ENCODE measurements around the gene IL10RB.
"Not testable (repeated sequence)": the region's sequence is repeated elsewhere in the genome, so short reads cannot be mapped to it uniquely, and the experiment has no call there.

The IL10RB gene

DNA sequence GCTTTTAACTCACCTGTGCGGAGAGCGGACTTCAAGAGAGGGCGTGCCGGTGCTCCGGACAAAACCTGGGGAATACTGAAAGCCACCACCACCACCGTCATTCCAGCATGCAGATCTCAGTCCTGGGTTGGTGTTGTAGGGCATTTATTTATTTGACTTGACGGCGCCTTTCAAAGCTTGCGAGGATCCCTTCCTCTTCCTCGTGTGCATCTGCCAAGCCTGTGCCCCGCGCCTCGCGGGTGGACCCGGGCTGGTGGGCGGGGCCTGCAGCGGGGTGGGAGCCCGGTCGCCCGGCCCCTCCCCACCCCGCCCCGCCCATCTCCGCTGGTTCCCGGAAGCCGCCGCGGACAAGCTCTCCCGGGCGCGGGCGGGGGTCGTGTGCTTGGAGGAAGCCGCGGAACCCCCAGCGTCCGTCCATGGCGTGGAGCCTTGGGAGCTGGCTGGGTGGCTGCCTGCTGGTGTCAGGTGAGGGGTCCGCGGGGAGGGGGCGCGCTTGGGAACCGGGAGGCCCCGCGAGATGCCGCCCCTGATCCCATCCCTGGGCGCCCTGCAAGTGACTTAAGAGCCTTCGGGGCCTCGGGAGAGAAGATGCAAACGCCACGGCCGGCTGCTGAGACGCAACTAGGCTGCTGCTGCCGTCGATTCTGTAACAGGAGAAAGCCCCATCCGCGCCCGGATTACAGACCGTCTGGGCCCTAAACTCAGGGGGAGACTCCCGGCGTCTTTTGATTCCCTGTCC, at the start of gene IL10RB:
Gene IL10RB, plus strand, starts transcription at position 318 of the 739 bp plus-strand sequence. Its CDS starts 99 bp downstream, at position 417.
- DNase-seq, result peak; percentile 45

DNA sequence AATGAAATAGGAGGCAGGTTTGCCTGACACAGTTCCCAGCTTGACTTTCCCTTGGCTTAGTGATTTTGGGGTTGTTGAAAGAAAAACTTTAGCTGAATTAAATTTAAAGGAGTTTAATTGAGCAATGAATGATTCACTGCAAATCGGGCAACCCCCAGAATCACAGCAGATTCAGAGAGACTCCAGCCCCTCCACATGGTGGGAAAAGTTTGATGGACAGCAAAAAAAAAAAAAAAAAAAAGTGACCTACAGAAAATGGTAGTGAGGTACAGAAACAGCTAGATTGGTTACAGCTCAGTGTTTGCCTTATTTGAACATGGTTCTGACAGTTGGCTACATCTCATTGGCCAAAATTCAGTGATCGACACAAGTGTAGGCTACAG, 49.0 kb upstream of the IL10RB start:
- DNase-seq, result no peak

DNA sequence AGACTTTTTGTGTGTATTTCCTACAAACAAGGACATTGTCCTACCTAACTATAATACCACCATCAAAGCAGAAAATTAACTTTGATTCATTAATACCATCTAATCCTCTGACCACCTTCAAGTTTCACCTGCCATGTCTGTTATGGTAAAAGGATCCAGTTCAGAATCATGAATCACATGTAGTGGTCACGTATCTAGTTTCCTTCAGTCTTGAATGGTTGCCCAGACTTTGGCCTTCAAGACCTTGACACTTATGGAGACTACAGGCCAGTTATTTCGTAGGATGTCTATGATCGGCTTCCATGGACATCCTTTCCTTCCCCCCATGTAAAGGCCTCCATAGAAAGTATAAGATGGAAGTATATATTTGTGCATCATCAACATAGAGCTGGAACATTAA, 46.9 kb upstream of the IL10RB start:
- DNase-seq, result no peak

DNA sequence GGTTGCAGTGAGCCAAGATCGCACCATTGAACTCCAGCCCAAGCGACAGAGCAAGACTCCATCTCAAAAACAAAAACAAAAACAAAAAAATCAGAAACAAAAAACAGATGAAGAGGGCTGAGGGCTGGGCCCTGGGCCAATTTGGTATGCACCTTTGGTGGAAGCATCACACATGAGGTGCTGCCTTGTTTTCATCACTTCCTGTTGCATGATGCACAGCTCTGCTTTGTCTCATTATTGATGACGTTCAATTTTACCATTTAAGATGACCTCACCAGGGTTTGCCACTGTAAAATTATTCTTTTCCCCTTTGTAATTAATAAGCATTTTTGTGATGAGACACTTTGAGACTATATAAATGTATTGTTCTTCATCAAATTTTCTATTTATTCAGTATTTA, 46.2 kb upstream of the IL10RB start:
- DNase-seq, result no peak

- DNase-seq, result not testable (repeated sequence)
These were observed 40.8 kb upstream of the IL10RB start for GRCh38 chr21:33225376-33225775.

DNA sequence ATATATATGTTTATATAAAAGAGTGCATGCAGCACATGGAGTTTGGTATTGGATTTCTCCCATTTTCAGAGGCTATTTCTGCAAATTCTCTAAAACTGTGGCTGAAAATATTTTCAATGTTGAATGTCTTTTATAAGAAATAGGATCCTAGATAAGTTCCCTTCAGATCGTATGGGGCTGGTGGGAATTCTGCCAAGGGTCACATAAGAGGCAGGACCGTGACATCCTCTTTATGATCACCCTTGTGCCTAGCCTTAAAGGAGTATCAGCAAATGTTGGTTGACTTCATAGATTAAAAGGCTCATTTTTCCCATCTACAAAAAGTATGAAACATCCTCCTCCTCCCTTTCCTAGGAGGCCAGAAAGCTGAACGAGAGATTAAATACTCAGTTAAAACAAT, 37.7 kb upstream of the IL10RB start:
- DNase-seq, result no peak

DNA sequence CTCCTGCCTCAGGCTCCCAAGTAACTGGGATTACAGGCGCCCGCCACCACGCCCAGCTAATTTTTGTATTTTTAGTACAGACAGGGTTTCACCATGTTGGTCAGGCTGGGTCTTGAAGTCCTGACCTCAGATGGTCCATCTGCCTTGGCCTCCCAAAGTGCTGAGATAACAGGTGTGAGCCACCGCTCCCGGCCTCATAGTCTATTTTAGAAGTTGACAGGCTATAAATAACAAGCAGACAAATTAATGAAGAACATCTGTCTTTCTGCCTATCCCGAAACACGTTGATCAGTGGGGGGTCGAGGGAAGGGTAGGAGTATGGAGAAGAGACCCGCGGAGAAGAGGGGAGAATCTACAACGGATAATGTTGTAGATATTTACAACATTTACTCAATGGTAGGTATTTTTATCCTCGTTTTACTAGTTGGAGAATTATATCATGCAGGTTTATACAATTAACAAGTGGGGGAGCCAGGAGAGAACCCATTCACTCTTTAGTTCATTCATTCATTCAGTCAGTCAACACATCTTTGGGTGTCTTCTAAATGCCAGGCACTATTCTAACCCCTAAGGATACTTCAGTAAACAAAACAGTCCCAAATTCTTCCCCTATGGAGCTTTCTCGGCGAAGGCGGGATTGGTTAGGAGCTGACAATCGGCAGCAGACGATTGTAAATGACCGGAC, 36.9 kb upstream of the IL10RB start:
- no peak for DNase-seq

GRCh38 chr21:33229784-33230544, 36.2 kb upstream of the IL10RB start, which contains the start of gene IFNAR2:
TSS of gene IFNAR2 (plus strand) at chr21:33229938. CDS start at chr21:33241923, 11,985 bp downstream.
- DNase-seq, result peak; percentile 23

DNA sequence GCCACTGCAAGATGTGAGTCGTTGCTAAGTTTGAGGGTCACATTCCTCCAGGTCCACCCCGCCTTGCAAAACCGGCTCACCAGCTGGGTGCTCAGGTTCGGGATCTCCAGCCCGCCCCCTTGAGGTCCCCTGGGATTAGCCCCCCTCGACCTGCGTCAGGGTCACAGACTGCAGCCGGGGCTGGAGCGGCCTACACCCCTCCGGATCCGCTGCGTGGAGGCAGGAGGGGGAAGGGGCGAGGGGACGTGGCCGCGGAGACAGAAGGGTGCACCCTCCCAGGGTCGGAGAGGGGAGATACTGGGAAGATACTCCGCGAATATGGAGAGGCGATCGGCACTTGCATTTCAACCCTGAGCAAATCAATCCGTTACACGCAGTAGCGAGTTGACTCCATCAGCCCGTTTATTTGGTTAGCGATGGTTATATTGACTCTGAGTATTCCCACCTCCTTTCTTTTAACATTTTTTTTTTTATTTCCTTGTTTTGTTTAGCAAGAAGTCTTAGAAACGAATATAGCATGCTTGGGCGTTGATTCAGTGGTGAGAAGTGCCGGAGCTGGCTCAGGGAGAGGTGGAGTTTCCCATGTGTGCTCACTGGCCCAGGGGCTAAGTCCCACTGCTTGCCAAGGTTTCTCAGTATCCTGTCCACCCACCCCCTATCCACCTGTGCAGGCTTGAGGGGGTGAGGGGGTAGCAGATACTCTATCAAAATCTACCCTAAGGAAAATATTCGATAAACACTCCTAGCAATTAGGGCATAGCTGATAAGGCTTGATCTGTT, 35.4 kb upstream of the IL10RB start:
- no peak for DNase-seq

GRCh38 chr21:33231526-33231925, 34.6 kb upstream of the IL10RB start:
- DNase-seq, result no peak

DNA sequence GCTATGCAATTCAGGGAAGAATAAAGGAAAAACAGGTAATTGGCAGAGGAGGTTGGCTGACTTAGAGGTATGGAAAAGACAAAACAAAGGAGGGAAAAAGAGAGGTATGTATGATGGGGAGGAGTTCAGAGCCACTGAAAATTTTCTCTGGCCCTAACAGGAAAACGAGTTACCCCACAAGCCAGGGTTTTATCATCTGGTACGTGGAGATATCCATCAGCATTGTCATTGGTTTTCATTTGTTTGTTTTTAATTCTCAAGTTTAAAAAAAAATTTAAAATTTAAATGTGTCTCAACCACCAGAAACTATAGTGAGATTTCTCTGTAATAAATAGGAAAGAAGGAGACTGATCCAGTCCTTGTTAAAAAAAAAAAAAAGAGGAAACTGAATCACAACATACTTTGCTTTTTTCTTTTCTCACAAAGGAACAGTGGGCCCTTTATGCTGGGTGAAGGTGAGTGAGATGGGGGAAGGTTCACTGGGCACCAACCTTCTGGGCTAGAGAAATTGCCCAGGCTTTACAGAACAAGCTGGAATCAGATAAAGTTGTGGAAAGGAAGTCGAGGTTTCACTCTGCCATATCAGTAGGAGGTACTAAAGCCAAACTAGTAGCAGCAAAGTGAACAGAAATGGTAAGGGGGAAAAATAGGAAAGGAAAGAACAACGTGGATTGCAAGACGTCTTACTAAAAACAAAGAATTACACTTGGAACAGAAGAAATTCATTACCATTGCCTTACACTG, 33.7 kb upstream of the IL10RB start:
- DNase-seq, result no peak

DNA sequence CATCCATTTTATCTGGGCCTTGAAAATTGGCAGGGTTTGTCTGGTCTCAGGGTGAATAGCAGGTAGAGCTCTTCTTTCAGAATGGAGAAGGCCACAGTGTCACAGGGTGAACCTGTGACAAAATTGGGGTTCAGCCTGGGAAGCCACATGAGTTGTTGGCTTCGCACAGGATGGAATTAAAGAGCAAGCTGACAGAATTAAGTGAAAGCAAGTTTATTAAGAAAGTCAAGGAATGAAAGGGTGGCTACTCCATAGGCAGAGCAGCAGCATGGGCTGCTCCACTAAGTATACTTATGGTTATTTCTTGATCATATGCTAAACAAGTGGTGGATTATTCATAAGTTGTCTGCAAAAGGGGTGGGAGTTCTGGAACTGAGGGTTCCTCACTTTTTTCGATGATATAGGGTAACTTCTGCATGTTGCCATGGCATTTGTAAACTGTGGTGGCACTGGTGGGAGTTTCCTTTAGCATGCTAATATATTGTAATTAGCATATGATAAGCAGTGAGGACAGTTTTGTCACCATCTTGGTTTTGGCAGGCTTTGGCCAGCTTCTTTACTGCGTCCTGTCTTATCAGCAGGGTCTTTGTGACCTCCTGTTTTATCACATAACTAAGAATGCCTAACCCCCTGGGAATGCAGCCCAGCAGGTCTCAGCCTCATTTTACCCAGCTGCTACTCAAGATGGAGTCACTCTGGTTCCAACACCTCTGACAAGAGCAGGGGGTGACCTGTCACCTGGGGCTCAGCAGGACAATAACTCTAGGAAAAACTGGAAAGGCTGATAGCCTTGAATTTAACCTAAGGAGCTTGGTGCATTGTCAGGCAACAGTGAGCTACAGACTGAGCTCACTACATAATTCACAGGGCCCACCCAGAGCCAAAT, 31.3 kb upstream of the IL10RB start:
- no peak for DNase-seq

GRCh38 chr21:33236013-33236686, 30.0 kb upstream of the IL10RB start:
- no peak for DNase-seq

DNA sequence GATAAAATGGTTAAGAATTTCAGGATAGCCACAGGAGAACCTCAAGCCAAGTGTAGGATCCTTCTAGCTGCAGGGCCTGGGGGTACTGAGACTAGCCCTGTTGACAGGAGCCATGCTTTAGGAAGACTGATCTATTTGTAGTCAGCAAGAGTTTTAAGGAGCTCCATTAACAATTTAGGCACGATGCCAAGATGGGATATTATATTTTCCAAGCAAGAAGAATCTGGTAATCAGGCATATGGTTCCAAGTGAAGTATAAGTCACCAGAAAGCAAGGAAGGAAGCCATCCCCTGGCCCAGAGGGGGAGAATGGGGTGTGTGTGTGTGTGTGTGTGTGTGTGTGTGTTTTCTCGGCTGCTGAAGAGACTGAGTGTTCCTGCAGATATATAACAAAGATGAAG, 29.4 kb upstream of the IL10RB start:
- no peak for DNase-seq

DNA sequence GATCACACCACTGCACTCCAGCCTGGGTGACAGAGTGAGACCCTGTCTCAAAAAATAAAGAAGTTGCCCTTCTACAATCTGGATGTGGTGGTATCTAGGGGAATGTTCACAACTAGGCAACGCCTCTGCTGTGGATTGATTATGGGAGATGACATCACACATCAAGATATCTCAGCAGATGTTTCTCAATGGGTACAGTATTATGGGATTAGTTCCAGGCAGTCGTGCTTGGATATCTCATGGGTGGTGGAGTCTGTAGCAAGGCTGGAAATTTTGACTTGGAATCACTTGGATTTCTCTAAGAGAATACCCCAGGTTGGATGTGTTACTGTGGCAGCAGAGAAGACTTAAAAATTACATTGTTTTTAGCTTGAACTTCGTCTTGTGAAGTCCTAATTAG, 28.7 kb upstream of the IL10RB start:
- no peak for DNase-seq

- DNase-seq, result no peak
These were observed 28.0 kb upstream of the IL10RB start for GRCh38 chr21:33238146-33238545.

DNA sequence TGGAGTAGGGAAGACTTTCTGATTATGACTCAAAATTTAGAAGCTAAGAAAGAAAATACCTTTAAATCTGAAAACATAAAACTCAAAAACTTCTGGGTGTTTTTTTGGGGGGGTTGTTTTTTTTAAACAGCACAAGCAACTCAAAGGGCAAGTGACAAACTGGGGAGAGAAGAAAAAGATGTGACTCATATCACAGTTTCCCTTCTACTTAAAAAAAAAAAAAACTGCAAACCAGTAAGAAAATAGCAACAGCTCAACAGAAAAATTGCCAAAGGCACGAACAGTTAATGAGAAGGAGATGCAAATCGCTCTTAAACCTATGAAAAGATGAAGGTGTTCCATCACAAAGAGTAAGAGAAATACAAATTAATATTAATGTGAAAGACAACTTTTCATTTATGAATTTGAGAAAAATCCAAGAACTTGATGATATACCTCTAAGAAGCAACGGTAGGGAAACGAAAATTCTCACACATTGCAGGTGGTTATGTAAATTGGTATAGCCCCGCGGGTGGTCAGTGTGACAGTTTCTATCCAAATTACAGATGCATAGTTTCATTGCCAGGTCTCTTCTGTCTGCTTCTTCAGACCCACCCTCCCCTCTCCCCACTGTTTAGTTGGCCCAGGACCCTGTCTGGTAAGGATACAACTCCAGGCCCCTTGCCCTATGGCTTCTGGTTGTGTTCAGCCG, 27.5 kb upstream of the IL10RB start:
- DNase-seq, result no peak

- DNase-seq, result not testable (repeated sequence)
These were observed 26.5 kb upstream of the IL10RB start for GRCh38 chr21:33239559-33240127.

- DNase-seq, result no peak
These were observed 25.8 kb upstream of the IL10RB start for GRCh38 chr21:33240404-33240803.

DNA sequence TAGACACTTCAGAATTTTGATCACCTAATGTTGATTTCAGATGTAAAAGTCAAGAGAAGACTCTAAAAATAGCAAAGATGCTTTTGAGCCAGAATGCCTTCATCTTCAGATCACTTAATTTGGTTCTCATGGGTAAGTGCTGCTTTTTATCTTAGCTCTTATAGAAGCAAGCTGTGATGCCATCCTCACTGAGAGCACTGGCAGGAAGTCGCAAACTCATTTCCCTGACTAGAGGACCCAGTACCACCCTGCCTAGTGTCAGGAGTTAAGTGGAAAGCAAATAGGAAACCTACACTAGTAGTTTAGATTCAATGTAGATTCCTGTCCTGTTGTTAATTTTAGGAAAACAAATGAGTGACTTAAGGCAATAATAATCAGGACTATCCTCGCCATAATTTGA, 24.3 kb upstream of the IL10RB start:
- no peak for DNase-seq
